ENCODE measurements around the gene CYP3A4. TPM values are rescaled to one million over a fixed set of nuclear protein-coding genes. Genes with fewer than 3 reads are reported as not detected.

Gene CYP3A4
- total and polyA plus RNA-seq, 2 of the 8 experiments (the other 6 are each of a cell fraction or from before 2014, with no cell fraction given): not detected

DNA sequence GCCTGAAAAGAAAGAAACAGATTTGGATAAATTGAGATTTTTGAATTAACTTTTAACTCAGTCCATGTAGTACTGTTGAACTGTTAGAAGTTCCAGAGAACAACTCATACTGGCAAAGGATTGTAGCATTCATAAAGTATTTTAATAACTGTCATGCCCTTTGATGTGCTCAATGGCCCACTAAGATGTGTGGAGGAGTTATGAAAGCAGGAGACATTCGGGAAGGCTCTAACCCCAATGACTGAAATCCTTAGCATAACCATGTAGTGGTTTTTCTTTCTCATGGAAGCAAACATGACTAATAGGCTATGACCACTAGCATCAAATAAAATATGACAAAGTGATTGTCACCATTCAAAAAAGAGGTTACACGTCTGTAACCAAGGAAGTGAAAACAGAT lies 74.7 kb downstream of the CYP3A4 start:
- ChIA-PET CTCF (ENCODE audit: partially characterized antibody) (no interaction called here), POLR2A (ENCODE audit: partially characterized antibody) (no interaction called here)
- WGBS, 2 experiments (ENCODE audit: extremely low coverage in 1 of 2, insufficient coverage in 1 of 2, insufficient read length in 1 of 2, insufficient replicate concordance in 2 of 2, low coverage in 1 of 2, low lambda C conversion rate in 2 of 2, missing lambda C conversion rate in 1 of 2): 72% methylated on average over 2 of the region's 2 CpGs; no CpG with 5 or more reads in 1 of the 2 experiments
- H4K91ac ChIP-seq (replicated peaks; ENCODE audit: insufficient read length, low read length): no peak overlapping the region
- TF ChIP-seq SAP30 (IDR thresholded peaks at IDR 0.05; ENCODE audit: insufficient read depth, insufficient replicate concordance, low read length): no peak
- TF ChIP-seq CTBP2 (IDR thresholded peaks at IDR 0.05; ENCODE audit: borderline replicate concordance, insufficient read depth, insufficient read length, low read length): no peak
- TF ChIP-seq TEAD4 (IDR thresholded peaks at IDR 0.05; ENCODE audit: low read depth, low read length): no peak
- no peak for TF ChIP-seq KDM1A (IDR thresholded peaks at IDR 0.05; ENCODE audit: borderline replicate concordance, low read length)
- TF ChIP-seq BRCA1 (IDR thresholded peaks at IDR 0.05; ENCODE audit: low read depth, low read length): no peak
- no peak for TF ChIP-seq SP1 (IDR thresholded peaks at IDR 0.05; ENCODE audit: low read depth, low read length)
- H3K27ac ChIP-seq (ENCODE audit: low read depth, low read length): no peak overlapping the region
- no peak overlapping the region for H3K9ac ChIP-seq (replicated peaks in 1 of 4; ENCODE audit: extremely low read depth in 1 of 4, low read depth in 3 of 4, low read length in 3 of 4)
- no peaks in the 10 kb centered on the region for H3K27me3 ChIP-seq (replicated peaks in 1 of 4; ENCODE audit: control insufficient read depth in 3 of 4, extremely low read depth in 1 of 4, insufficient read depth in 3 of 4, low read length in 3 of 4)
- no peaks in the 10 kb centered on the region for H3K23me2 ChIP-seq (ENCODE audit: low read depth, low read length)
- H2BK12ac ChIP-seq (ENCODE audit: low read depth, low read length): no peak overlapping the region
- H2BK20ac ChIP-seq (ENCODE audit: low read length): no peak overlapping the region
- H3K4ac ChIP-seq (replicated peaks; ENCODE audit: insufficient read length, low read depth, low read length): no peak overlapping the region
- no peak overlapping the region for H3K23ac ChIP-seq (ENCODE audit: insufficient read length)
- no peak overlapping the region for H2AFZ ChIP-seq (ENCODE audit: low read length)
- peaks cover 12 to 28% of the 10 kb centered on the region in 2 experiments; a peak in 3 of 4 replicates for H3K9me3 ChIP-seq (ENCODE audit: insufficient read depth in 2 of 2, low read depth in 1 of 2, low read length in 1 of 2)
- no peak overlapping the region for H3K56ac ChIP-seq (replicated peaks; ENCODE audit: insufficient read length, low read depth, low read length)
- H3K14ac ChIP-seq (ENCODE audit: insufficient read length): no peak overlapping the region
- no peaks in the 10 kb centered on the region for H4K20me1 ChIP-seq (replicated peaks in 1 of 2; ENCODE audit: control insufficient read depth in 1 of 2, insufficient read depth in 2 of 2, low read length in 2 of 2)
- H3K36me3 ChIP-seq (ENCODE audit: control insufficient read depth in 2 of 4, insufficient read depth in 4 of 4, low read length in 3 of 4): no peaks in the 10 kb centered on the region
- H3K18ac ChIP-seq (ENCODE audit: extremely low read depth, low read length): no peak overlapping the region
- H3K4me2 ChIP-seq (ENCODE audit: insufficient read depth in 1 of 2, low read depth in 2 of 2, low read length in 2 of 2): no peak overlapping the region
- no peak overlapping the region for H3K4me3 ChIP-seq (ENCODE audit: extremely low read depth in 1 of 4, insufficient read depth in 2 of 4, low read depth in 3 of 4, low read length in 4 of 4)
- H3K79me1 ChIP-seq (ENCODE audit: low read depth, low read length): no peaks in the 10 kb centered on the region
- H3K79me2 ChIP-seq (ENCODE audit: control insufficient read depth in 1 of 2, insufficient read depth in 2 of 2, low read length in 2 of 2): no peaks in the 10 kb centered on the region
- no peak overlapping the region for H2BK120ac ChIP-seq (replicated peaks; ENCODE audit: low read depth, low read length)
- no peak overlapping the region for H2BK15ac ChIP-seq (ENCODE audit: low read length)
- no peaks in the 10 kb centered on the region for H3K4me1 ChIP-seq (replicated peaks in 1 of 4; ENCODE audit: control insufficient read depth in 3 of 4, insufficient read depth in 4 of 4, low read length in 3 of 4)
- H2BK5ac ChIP-seq (ENCODE audit: low read depth, low read length): no peak overlapping the region
- no peak for FAIRE-seq
- no peak overlapping the region for H4K5ac ChIP-seq (ENCODE audit: insufficient read length, low read depth, low read length)
- no peak overlapping the region for H2AK5ac ChIP-seq (ENCODE audit: low read depth, low read length)
- DNase-seq (ENCODE audit: low read depth in 1 of 2, low spot score in 2 of 2): no peak
- no peak overlapping the region for H4K8ac ChIP-seq (ENCODE audit: extremely low read depth, insufficient read depth, low read length)
